HL-60 (cell line): ENCODE measurements around the gene SFT2D3.
A peak's percentile ranks its signal among the peaks of the same experiment; 100 is the strongest.
"Not testable (repeated sequence)": the region's sequence is repeated elsewhere in the genome, so short reads cannot be mapped to it uniquely, and the experiment has no call there.

Source experiments
- DNase-seq, 2 experiments: peaks; one replicate each; pipeline ENCODE4 v3.0.0-alpha.2; 2010 to 2020; ENCODE audit warnings: low read depth in 1 of 2, low spot score in 1 of 2
- H3K27ac ChIP-seq: fragments of 250-450 bp; sonication (Bioruptor Pico); replicated peaks from 2 replicates; pipeline ENCODE4 v1.5.1; 2020; ENCODE audit warnings: mild to moderate bottlenecking, moderate library complexity
- H3K27me3 ChIP-seq: fragments of 250-450 bp; sonication (Bioruptor Pico); 2 replicates; pipeline ENCODE4 v1.5.1; 2021; ENCODE audit warnings: mild to moderate bottlenecking, moderate library complexity; ENCODE audit not compliant: insufficient read depth, poor library complexity, severe bottlenecking
- H3K4me3 ChIP-seq: replicated peaks from 2 replicates; pipeline ENCODE4 v1.5.1; 2011; ENCODE audit warnings: mild to moderate bottlenecking, control low read depth, low read length; ENCODE audit not compliant: insufficient read depth
- CTCF ChIP-seq: IDR thresholded peaks from one replicate; pipeline ENCODE4 v1.5.1; 2011; ENCODE audit warnings: low read length, control low read depth, inconsistent platforms; ENCODE audit not compliant: insufficient read depth
- GABPA ChIP-seq: IDR thresholded peaks from 2 replicates; pipeline ENCODE4 v1.6.1; 2012; ENCODE audit warnings: low read depth
- POLR2AphosphoS5 ChIP-seq: IDR thresholded peaks from 2 replicates; pipeline ENCODE4 v1.6.1; 2012; ENCODE audit warnings: low read depth
- REST ChIP-seq: IDR thresholded peaks from 2 replicates; pipeline ENCODE4 v1.6.1; 2012; ENCODE audit warnings: low read depth; ENCODE audit not compliant: insufficient replicate concordance
- SPI1 ChIP-seq: IDR thresholded peaks from 2 replicates; pipeline ENCODE4 v1.6.1; 2012; ENCODE audit warnings: low read depth, mild to moderate bottlenecking, borderline replicate concordance

The SFT2D3 gene

GRCh38 chr2:127747621-127748020 lies 46.3 kb downstream of the SFT2D3 start:
- TF ChIP-seq REST (no peak), SPI1 (no peak), CTCF (no peak), GABPA (no peak), POLR2AphosphoS5 (no peak)
- no peaks in the 10 kb centered on the region for H3K27me3 ChIP-seq
- no peak overlapping the region for H3K27ac ChIP-seq
- no peak for DNase-seq
- H3K4me3 ChIP-seq: no peak overlapping the region

DNA sequence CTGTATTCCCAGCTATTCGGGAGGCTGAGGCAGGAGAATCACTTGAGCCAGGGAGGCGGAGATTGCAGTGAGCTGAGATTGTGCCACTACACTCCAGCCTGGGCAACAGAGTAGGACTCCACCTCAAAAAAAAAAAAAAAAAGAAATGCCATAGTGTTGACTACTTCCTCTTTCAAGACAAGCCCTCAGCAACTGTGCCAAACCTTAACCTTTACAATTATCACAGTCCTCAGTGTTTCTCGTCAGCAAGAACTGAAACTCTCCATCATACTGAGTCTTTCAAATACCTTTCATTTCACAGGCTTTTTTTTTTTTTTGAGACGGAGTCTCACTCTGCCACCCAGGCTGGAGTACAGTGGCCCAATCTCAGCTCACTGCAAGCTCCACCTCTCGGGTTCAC lies 48.2 kb downstream of the SFT2D3 start:
- DNase-seq: peak in 1 of 2 experiments; percentile 3
- not testable (repeated sequence) for H3K4me3 ChIP-seq, H3K27ac ChIP-seq, H3K27me3 ChIP-seq

- Histone ChIP-seq H3K4me3 (no peak overlapping the region), H3K27me3 (no peaks in the 10 kb centered on the region), H3K27ac (no peak overlapping the region)
- TF ChIP-seq GABPA (no peak), REST (no peak), SPI1 (no peak), CTCF (no peak), POLR2AphosphoS5 (no peak)
- no peak for DNase-seq
Observed at GRCh38 chr2:127753374-127753773, 52.1 kb downstream of the SFT2D3 start.

DNA sequence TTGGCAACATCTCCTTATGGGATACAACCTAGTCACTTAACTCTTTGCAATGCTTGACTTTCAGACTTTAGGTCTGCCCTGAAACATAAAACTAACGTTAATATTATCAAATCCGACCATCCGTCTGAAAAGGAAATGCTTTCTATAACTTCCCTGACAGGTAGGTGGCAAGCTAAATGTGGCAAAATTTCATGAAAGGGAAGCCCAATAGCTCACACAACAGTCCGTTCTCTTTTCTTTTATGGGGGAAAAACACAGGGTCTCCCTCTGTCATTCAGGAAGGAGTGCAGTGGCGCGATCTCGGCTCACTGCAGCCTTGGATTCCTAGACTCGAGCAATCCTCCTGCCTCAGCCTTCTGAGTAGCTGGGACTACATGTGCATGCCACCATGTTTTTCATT lies 52.9 kb downstream of the SFT2D3 start:
- H3K4me3 ChIP-seq: no peak overlapping the region
- no peak overlapping the region for H3K27ac ChIP-seq
- TF ChIP-seq REST: no peak
- no peak for TF ChIP-seq GABPA
- no peak for TF ChIP-seq SPI1
- no peak for TF ChIP-seq CTCF
- TF ChIP-seq POLR2AphosphoS5: no peak

More for the DNA sequence above, 52.9 kb downstream of the SFT2D3 start:
- no peaks in the 10 kb centered on the region for H3K27me3 ChIP-seq
- DNase-seq: no peak
